ENCODE data around the gene SEMA5A. TPM values are rescaled to one million over a fixed set of nuclear protein-coding genes. Genes with fewer than 3 reads are reported as not detected.

SEMA5A gene
- total and polyA plus RNA-seq, 2 of the 8 experiments (the other 6 are each of a cell fraction or from before 2014, with no cell fraction given) = 5.3 to 8.9 TPM

DNA sequence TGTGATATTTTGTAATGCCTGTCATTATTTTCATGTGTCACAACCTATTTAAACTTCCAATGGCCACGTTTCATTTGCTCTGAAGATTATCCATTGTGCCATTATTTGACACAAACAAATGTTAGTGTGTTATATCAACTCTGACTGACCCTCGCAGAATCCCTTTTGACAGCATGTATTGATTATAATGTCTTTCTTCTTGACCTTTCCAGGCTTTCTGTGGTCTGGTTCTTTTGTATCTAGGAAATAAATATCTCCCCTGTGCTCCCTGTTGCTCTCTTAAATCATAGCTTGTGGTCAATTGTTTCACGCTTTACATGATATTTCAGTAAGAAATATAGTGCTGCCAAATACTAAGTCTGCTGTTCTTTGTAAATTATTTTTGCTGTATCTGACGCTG is 442.6 kb downstream of the SEMA5A start:
- ChIA-PET CTCF (ENCODE audit: partially characterized antibody) (no interaction called here), POLR2A (ENCODE audit: partially characterized antibody) (no interaction called here)
- H2BK120ac ChIP-seq (replicated peaks; ENCODE audit: low read depth, low read length) = no peak overlapping the region
- no peaks in the 10 kb centered on the region for H3K27me3 ChIP-seq (replicated peaks in 1 of 4; ENCODE audit: control insufficient read depth in 3 of 4, extremely low read depth in 1 of 4, insufficient read depth in 3 of 4, low read length in 3 of 4)
- H3K36me3 ChIP-seq (ENCODE audit: control insufficient read depth in 2 of 4, insufficient read depth in 4 of 4, low read length in 3 of 4) = no peaks in the 10 kb centered on the region
- no peak overlapping the region for H3K56ac ChIP-seq (replicated peaks; ENCODE audit: insufficient read length, low read depth, low read length)
- 0 out of 7 replicates have a peak, but pooled peaks cover 0 to 2% (median 0%) of the 10 kb centered on the region in 4 experiments for H3K4me1 ChIP-seq (replicated peaks in 1 of 4; ENCODE audit: control insufficient read depth in 3 of 4, insufficient read depth in 4 of 4, low read length in 3 of 4)
- DNase-seq (ENCODE audit: low read depth in 1 of 2, low spot score in 2 of 2) = no peak
- no peak overlapping the region for H4K8ac ChIP-seq (ENCODE audit: extremely low read depth, insufficient read depth, low read length)
- no peak for FAIRE-seq
- no peak overlapping the region for H2BK5ac ChIP-seq (ENCODE audit: low read depth, low read length)
- no peak overlapping the region for H3K27ac ChIP-seq (ENCODE audit: low read depth, low read length)
- H3K79me2 ChIP-seq (ENCODE audit: control insufficient read depth in 1 of 2, insufficient read depth in 2 of 2, low read length in 2 of 2) = no peaks in the 10 kb centered on the region
- H3K14ac ChIP-seq (ENCODE audit: insufficient read length) = no peak overlapping the region
- no peak overlapping the region for H2AFZ ChIP-seq (ENCODE audit: low read length)
- no peak overlapping the region for H3K4me3 ChIP-seq (ENCODE audit: extremely low read depth in 1 of 4, insufficient read depth in 2 of 4, low read depth in 3 of 4, low read length in 4 of 4)
- no peak overlapping the region for H3K18ac ChIP-seq (ENCODE audit: extremely low read depth, low read length)
- H4K5ac ChIP-seq (ENCODE audit: insufficient read length, low read depth, low read length) = no peak overlapping the region
- no peaks in the 10 kb centered on the region for H3K23me2 ChIP-seq (ENCODE audit: low read depth, low read length)
- no peak overlapping the region for H3K9ac ChIP-seq (replicated peaks in 1 of 4; ENCODE audit: extremely low read depth in 1 of 4, low read depth in 3 of 4, low read length in 3 of 4)
- 84% methylated on average over 4 of the region's 4 CpGs; no CpG with 5 or more reads in 1 of the 2 experiments for WGBS, 2 experiments (ENCODE audit: extremely low coverage in 1 of 2, insufficient coverage in 1 of 2, insufficient read length in 1 of 2, insufficient replicate concordance in 2 of 2, low coverage in 1 of 2, low lambda C conversion rate in 2 of 2, missing lambda C conversion rate in 1 of 2)
- H3K4ac ChIP-seq (replicated peaks; ENCODE audit: insufficient read length, low read depth, low read length) = no peak overlapping the region
- no peak overlapping the region for H2BK15ac ChIP-seq (ENCODE audit: low read length)
- H2BK12ac ChIP-seq (ENCODE audit: low read depth, low read length) = no peak overlapping the region
- no peak overlapping the region for H2BK20ac ChIP-seq (ENCODE audit: low read length)
- no peak overlapping the region for H4K91ac ChIP-seq (replicated peaks; ENCODE audit: insufficient read length, low read length)
- H4K20me1 ChIP-seq (replicated peaks in 1 of 2; ENCODE audit: control insufficient read depth in 1 of 2, insufficient read depth in 2 of 2, low read length in 2 of 2) = peaks cover 0 to 1% of the 10 kb centered on the region in 2 experiments
- H3K9me3 ChIP-seq (ENCODE audit: insufficient read depth in 2 of 2, low read depth in 1 of 2, low read length in 1 of 2) = no peaks in the 10 kb centered on the region
- no peaks in the 10 kb centered on the region for H3K79me1 ChIP-seq (ENCODE audit: low read depth, low read length)
- no peak overlapping the region for H2AK5ac ChIP-seq (ENCODE audit: low read depth, low read length)
- H3K4me2 ChIP-seq (ENCODE audit: insufficient read depth in 1 of 2, low read depth in 2 of 2, low read length in 2 of 2) = no peak overlapping the region
- H3K23ac ChIP-seq (ENCODE audit: insufficient read length) = no peak overlapping the region
- TF ChIP-seq, protein P1, sequence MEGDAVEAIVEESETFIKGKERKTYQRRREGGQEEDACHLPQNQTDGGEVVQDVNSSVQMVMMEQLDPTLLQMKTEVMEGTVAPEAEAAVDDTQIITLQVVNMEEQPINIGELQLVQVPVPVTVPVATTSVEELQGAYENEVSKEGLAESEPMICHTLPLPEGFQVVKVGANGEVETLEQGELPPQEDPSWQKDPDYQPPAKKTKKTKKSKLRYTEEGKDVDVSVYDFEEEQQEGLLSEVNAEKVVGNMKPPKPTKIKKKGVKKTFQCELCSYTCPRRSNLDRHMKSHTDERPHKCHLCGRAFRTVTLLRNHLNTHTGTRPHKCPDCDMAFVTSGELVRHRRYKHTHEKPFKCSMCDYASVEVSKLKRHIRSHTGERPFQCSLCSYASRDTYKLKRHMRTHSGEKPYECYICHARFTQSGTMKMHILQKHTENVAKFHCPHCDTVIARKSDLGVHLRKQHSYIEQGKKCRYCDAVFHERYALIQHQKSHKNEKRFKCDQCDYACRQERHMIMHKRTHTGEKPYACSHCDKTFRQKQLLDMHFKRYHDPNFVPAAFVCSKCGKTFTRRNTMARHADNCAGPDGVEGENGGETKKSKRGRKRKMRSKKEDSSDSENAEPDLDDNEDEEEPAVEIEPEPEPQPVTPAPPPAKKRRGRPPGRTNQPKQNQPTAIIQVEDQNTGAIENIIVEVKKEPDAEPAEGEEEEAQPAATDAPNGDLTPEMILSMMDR (IDR thresholded peaks at IDR 0.05; ENCODE audit: control extremely low read depth in 1 of 3, insufficient read depth in 1 of 3, low read depth in 1 of 3, low read length in 3 of 3) = no peak

All from H1 (cell line).